NCI-H1092 treated with DMSO at 0.1 percent for 48 hours (cell line): ENCODE data around the gene NEDD4.
"Not testable (repeated sequence)": the region's sequence is repeated elsewhere in the genome, so short reads cannot be mapped to it uniquely, and the experiment has no call there.

Source experiments
- DNase-seq: peaks from one replicate; lab custom pipeline; 2025; lab: John Stamatoyannopoulos, UW

NEDD4 gene

GRCh38 chr15:56004281-56004680, 10.9 kb upstream of the NEDD4 start:
- DNase-seq = not testable (repeated sequence)

GRCh38 chr15:56003777-56004176, 10.4 kb upstream of the NEDD4 start:
- not testable (repeated sequence) for DNase-seq

- DNase-seq = not testable (repeated sequence)
Observed at GRCh38 chr15:56003277-56003676, 9.9 kb upstream of the NEDD4 start.

- DNase-seq = no peak
Observed at GRCh38 chr15:56001471-56002078, 8.2 kb upstream of the NEDD4 start.

GRCh38 chr15:55999658-56000057, 6.2 kb upstream of the NEDD4 start:
- DNase-seq = no peak

GRCh38 chr15:55998478-55998877, 5.1 kb upstream of the NEDD4 start:
- DNase-seq = no peak

- peak; percentile 51 for DNase-seq
Observed at GRCh38 chr15:55993804-55994560, 570 bp upstream of the NEDD4 start.

GRCh38 chr15:55992769-55993110, 672 bp downstream of the NEDD4 start:
- DNase-seq = no peak

- DNase-seq = no peak
Observed at GRCh38 chr15:55991802-55992768, 1.3 kb downstream of the NEDD4 start.

- DNase-seq = no peak
Observed at GRCh38 chr15:55990998-55991397, 2.4 kb downstream of the NEDD4 start.

GRCh38 chr15:55990516-55990915, 2.9 kb downstream of the NEDD4 start:
- DNase-seq = no peak

GRCh38 chr15:55989383-55989782, 4.0 kb downstream of the NEDD4 start:
- DNase-seq = no peak

- DNase-seq = no peak
Observed at GRCh38 chr15:55981582-55982249, 11.7 kb downstream of the NEDD4 start.

GRCh38 chr15:55980511-55980910, 12.9 kb downstream of the NEDD4 start:
- DNase-seq = no peak

GRCh38 chr15:55977231-55977630, 16.2 kb downstream of the NEDD4 start:
- DNase-seq = no peak

- DNase-seq = no peak
Observed at GRCh38 chr15:55970286-55970685, 23.1 kb downstream of the NEDD4 start.

- DNase-seq = no peak
Observed at GRCh38 chr15:55969582-55969981, 23.8 kb downstream of the NEDD4 start.

GRCh38 chr15:55968923-55969322, 24.5 kb downstream of the NEDD4 start:
- DNase-seq = no peak

GRCh38 chr15:55965091-55965490, 28.3 kb downstream of the NEDD4 start:
- no peak for DNase-seq

- no peak for DNase-seq
Observed at GRCh38 chr15:55960946-55961345, 32.5 kb downstream of the NEDD4 start.

- DNase-seq = no peak
Observed at GRCh38 chr15:55959744-55960447, 33.5 kb downstream of the NEDD4 start.
